GM21423 (cell line): ENCODE data around the gene GARIN5A.

ENCODE experiments used
- ATAC-seq: cut with Tn5 transposase; IDR thresholded peaks from one replicate; pipeline ENCODE4 v1.9.1; 2021; ENCODE audit warnings: mild to moderate bottlenecking, moderate library complexity; ENCODE audit not compliant: unreplicated experiment

The GARIN5A gene

DNA sequence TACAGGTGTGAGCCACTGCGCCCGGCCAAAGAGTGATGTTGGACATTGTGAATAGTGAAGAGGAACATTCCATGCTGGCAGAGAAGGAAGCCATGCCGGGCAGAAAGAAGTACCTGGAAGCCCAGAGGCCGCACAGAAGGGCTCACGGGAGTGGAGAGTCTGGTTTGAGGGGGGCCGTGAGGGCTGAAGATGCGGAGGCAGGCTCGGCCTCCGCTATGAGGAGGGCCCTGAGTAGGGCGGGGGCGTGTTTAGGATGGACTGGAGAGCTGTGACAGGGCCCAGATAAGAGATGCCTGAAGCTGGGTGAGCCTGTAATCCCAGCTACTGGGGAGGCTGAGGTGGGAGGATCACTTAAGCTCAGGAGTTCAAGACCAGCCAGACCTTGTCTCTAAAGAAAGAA, 32.7 kb upstream of the GARIN5A start:
- no peak for ATAC-seq

DNA sequence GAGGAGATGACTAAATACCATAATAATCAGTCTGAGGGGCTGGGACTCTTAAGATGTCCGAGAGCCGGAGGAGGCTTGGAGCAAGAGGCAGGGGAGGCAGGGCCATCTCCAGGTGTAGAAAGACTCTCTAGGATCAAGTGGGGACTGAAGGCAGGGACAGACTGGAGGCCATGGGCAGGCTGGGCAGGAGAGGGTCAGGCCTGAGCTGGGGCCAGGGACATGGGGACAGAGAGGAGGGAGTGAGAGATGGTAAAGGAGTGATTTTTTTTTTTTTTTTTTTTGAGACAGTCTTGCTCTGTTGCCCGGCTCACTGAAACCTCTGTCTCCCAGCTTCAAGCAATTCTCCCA, 32.2 kb upstream of the GARIN5A start:
- no peak for ATAC-seq

DNA sequence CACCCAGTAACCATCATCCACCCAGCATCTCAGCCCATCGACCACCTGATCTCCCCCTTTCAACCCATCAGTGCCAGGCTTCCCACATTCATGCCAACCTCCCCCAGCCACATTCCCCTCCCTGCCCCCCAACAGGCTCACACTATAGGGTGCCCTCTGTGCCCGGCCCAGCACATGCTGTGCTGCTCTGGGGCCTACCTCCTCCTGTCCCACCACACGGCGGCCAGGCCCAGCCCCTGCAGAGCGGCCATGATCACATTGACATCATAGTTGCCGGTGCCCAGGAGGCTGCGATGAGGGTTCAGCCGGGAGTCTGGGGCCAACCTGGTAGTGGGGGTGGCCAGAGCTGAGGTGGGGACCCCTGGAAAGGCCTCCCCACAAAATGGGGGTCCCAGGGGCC, 30.7 kb upstream of the GARIN5A start:
- ATAC-seq = no peak

DNA sequence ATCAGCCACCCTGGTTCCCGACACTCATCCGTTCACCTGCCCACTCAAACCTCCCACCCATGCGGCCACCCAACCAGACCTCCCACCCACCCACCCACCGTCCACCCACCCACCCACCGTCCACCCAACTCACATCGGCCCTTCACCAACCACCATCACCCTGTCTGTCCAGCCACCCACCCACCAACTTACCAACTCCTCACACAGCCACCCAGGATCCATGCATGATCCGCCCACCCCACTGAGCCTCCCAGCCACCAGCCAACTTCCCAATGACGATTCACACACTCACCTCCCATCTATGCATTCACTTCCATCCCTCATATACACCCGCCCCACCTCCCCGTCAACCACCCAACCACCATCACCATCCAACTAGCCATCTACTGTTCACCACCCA, 30.1 kb upstream of the GARIN5A start:
- no peak for ATAC-seq

DNA sequence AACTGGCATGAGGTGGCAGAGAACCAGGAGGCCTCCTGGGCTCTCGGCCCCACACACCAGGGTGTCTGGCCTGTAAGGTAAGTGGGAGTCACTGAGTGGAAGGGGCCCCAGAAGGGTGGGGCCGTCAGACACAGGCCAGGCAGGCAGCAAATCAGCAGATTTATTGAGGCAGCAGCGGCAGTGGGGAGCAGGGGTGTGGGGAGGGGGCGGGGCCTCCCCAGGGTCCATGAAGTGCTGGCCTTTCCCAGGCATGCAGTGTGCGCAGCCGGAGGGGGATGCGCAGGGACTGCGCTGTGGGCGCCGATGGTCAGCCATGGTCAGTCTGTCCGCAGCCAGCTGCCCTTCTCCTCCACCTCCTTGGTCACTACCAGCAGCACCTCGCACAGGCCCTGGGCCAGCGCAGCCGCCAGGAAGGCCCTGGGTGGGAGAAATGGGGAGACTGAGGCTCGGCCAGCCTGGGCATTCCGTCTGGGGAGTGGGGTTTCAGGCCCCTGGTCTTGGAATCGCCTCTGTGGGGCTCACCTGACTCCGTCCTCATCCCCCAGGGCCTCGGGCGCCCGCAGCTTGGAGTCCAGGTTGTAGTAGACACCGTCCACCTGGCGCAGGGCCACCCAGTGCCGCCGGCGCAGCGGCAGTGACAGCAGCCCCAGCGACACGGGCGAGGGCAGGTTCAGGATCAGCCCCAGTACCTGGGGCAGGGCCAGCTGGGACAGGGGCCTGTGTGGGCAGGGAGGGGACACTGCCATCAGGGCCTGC, 29.4 kb upstream of the GARIN5A start:
- no peak for ATAC-seq

DNA sequence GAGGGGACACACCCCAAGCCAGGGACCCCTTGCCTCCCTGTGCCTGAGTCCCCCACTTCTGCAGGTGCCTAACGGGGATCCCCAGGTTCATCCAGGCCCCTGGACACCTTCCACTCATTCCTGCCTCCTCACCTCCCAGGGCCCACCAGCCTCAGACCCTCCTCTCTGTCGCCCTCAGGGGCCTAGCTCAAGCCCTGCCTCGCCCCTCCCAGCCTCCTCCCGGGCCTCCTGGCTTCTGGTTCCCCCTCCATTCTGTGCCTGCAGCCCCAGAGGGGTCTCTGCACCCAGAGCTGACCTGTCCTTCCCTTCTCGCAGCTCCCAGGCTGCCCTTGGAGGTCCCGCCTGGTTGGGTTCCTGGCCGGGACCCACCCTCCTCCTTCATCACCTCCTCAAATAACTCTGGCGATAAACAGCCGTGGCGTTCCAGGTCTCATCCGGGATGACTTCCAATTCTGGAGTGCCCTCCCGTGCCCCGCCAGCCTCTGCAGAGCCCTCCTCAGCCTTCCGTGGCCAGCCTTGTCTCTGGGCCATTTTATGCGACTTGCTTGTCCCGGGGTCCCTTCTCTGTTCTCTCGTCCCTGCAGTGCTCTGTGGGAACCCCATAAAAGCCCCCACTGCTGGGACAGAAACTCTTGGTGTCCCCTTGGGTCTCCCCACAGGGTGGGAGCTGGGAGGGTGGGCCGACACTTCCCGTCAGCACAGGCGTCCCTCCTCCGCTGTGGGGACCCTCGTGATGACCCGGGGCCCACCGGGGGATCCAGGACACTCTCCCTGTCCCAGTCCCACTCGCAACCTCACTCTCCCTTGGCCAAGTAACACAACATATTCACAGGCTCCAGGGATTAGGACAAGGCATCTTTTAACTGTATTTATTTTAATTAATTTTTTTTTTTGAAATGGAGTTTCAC, 25.2 kb upstream of the GARIN5A start:
- ATAC-seq = no peak

DNA sequence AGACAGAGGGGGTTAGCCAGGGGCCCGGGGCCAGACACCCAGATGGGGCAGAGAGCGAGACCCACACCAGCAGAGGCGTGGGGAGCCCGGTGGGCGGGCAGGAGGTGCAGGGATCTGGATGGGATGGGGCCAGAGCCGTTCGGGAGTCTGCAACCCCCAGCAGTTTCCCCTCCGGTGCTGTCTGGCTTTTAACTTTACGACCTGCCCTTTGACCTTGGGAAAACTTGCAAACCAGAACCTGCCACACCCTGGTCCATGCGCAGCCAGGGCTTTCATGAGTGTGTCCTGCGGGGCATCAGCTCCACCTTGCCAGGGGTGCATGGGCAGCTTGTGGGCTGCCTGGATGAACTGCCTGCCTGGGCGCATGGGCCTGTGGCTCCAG, 24.5 kb upstream of the GARIN5A start:
- ATAC-seq = no peak

DNA sequence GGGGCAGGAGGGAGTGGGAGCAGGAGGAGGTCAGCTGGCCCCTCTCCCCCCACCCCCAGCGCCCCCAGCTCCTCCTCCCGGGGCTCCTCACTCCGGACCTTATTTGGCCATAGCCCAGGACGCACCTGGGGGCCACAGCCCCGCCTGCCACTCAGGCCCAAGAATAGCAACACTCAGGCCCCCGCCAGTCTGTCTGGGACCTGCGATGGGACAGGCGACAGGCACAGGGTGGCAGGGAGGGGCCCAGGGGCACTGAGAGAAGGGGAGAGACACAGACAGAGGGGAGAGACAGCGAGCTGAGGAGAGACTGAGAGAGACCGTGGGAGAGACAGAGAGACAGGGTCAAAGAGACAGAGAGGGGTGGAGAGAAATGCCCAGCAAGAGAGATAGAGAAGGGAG, 24.1 kb upstream of the GARIN5A start:
- ATAC-seq = no peak

DNA sequence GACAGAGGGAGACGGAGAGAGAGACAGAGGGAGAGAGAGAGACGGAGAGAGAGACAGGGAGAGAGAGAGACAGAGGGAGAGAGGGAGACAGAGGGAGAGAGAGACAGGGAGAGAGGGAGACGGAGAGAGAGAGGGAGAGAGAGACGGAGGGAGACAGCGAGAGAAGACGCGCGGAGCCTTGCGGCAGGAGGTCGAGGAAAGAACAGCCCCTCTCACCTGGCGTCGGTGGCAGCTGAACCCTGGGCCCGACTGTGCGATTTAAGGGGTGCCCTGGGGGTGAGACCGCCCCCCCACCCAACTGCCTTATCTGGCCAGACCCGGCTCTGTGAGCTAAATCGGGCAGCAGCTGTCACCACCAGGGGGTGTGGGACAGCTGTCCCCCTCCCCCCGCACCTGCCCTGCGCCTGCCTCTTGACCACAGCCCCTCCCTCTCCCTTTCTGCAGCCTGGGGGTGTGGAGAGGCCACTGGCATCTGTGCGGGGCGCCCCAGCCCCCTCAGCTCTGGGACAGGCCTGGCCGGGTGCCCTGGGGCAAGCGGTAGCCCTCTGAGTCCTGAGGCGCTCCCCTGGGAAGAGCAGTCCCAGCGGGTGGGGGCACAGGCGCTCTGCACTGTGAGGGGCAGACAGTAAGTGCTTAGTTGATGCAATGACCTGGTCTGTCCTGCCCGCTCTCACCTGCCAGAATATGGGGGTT, 23.6 kb upstream of the GARIN5A start:
- ATAC-seq = no peak

DNA sequence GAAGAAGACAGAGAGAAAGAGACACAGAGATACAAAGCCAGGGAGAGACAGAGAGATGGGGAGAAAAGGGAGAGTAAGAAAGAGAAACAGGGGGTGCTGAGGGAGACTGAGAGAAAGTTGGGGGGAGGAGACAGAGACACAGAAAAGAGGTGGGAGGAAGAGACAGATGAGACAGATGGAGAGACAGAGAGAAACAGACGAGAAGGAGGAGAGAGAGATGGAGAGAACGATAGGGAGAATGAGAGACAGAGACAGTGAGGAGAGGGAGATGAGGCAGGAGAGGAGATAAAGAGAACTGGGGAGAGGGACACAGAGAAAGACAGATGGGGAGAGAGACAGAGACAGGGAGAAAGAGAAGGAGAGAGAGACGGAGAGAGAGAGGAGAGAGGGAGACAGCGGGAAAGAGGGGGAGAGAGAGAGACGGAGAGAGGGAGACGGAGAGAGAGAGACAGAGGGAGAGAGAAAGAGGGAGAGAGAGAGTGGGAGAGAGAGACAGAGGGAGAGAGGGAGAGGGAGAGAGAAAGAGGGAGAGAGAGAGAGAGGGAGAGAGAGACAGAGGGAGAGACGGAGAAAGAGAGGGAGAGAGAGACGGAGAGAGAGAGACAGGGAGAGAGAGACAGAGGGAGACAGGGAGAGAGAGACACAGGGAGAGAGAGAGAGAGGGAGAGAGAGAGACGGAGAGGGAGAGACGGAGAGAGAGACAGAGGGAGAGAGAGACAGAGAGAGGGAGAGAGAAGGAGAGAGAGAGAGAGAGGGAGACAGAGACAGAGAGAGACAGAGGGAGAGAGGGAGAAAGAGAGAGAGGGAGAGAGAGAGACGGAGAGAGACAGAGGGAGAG, 21.8 kb upstream of the GARIN5A start:
- ATAC-seq = no peak

DNA sequence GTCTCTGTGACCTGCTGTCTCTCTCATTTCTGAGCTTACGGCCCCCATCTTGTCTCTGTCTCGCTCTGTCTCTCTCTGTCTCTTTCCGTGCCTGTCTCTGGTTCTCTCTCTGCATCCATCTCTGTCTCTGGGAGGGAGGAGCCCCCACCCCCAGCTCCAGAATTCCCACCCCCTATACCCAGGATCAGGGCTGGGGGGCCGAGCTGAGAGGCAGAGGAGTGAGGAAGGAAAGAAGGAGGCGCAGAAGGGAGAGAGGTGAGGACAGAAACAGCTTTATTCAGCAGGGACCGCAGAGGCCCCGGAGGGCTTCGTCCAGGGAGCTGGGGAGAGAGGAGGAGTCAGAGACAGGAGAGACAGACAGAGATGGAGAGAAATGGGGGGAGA, 20.4 kb upstream of the GARIN5A start:
- ATAC-seq = no peak

DNA sequence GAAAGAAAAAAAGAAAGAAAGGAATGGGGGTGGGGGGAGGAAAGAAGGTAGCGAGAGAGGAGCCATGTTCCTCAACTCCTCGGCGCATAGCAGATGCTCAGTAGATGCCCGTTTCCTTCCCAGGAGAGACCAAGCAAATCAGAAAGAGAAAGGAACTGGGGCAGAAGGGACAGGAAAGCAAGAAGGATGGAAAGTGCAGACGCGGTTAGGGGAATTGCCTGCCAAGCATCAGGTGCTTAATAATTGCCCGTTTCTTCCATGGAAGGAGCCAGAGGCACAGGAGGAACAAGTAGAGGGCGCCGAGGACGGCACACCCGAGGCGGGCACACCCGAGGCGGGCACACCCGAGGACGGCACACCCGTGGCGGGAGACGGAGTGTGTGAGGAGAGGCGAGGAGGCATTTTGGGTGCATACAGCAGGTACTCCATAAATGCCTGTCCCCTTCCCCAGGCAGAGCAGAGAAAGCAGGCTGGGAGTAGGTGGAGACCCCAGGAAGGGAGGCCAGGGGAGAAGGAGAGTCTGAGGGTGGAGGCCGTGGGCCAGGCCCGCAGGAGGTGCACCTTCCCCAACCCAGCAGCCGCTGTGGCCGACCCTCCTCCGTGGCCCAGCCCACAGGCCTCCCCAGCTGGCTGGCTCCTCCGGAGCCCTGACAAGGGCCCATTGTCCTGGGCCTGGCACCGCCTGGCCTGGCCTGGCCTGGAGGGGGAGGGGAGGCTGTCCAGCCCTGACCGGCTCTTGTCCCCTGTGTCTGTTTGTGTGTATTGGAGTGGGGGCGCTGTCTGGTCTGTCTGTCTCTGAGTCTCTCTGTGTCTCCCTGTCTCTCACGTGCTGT, 19.8 kb upstream of the GARIN5A start:
- ATAC-seq = no peak

DNA sequence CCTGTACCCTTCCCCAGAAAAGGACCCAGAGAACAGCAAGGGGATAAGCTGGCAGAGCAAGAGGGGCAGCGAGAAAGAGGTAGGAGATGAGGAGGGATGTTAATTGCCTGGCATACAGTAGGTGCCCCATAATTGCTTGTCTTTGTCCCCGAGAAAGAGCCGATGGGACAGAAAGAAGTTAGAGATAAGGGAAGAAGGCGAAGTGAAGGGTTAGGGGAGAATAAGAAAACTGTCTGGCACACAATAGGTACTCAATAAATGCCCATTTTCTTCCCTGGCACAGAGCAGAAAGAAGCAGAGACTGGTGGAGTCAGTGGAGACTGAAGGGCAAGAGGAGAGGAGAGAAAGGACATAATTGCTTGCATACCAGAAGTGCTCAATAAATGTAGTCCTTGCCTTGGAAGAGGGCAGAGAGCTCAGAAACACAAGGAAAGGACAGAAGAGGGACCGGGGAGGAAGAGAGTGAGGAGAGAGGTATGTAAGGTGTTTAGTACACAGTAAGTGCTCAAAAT, 18.4 kb upstream of the GARIN5A start:
- ATAC-seq = no peak

DNA sequence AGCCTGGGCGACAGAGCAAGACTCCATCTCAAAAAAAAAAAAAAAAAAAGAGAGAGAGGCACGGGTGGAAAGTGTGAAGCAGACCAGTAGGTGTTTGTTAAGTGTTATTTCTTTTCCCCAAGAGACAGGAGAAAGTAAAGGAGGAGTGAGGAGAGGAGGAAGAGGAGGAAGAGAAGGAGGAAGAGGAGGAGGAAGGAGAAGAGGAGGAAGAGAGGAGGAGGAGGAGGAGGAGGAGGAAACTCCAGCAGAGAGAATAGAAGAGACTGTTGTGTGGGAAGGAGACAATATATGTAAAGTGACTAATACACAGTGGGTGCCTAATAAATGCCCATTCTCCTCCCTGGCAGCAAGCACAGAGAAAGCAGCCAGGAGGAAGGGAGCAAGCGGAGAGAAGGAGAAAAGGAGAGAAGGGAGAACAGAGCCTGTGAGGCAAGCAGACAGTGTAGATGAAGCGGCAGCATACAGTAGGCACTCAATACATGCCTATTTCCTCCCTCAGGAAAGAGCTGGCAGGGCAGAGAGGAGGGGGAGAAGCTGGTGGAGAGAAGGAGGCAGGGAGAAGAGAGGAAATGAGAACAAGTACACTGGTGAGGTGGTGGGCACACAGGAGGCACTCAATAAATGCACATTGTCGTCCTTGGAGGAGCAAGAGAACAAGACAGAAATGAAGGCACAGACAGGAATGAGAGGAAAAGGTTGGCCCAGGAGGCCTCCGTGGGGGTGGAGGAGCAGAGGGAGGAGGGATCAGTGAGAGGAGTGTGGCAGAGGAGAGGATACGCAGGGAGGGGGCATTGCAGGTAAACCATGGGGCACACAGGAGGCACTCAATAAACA, 17.8 kb upstream of the GARIN5A start:
- ATAC-seq = no peak

DNA sequence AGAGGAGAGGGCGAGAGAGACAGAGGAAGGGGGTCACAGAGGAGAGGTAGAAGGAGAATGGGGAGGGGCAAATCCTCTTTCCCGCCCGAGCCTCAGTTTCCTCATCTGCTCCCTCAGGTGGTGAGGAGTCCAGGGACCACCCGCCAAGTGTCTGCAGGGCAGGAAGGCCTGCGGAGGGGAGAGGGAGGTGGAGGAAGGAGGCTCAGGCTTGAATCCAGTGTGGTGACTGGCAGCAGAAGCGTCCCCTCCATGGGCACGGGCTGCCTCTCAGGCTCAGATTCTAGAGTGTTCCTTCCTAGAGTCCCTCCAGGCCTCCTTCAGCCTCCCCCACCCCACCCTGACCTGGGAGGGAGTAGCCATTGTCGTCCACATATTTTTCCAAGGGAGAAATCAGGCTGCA, 16.5 kb upstream of the GARIN5A start:
- no peak for ATAC-seq

DNA sequence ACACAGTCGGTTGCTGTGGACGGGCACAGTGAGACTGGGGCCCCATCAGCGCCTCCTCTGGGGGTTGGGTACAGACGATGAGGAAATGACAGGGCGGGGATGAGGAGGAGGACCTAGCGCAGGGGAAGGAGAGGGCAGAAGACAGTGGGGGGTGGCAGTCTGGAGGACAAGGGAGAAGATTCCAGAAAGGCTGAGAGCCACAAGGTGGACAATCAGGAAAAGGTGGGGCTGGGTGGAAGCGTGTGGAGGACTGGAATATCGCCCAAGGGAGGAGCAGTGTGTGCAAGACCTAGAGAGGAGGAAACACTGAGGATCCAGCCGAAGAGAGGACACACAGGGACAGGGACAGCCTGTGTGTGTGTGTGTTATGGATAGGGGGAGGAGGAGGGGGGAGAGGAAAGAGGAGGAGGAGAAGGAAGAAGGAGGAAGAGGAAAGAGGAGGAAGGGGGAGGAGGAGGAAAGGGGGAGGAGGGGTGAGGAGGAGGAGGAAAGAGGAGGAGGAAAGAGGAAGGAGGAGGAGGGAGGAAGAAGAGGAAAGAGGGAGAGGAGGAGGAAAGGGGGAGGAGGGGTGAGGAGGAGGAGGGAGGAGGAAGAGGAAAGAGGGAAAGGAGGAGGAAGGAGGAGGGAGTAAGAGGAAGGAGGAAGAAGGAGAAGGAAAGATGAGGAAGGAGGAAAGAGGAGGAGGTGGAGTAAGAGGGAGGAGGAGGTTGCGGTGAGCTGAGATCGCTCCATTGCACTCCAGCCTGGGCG, 15.8 kb upstream of the GARIN5A start:
- ATAC-seq = no peak

DNA sequence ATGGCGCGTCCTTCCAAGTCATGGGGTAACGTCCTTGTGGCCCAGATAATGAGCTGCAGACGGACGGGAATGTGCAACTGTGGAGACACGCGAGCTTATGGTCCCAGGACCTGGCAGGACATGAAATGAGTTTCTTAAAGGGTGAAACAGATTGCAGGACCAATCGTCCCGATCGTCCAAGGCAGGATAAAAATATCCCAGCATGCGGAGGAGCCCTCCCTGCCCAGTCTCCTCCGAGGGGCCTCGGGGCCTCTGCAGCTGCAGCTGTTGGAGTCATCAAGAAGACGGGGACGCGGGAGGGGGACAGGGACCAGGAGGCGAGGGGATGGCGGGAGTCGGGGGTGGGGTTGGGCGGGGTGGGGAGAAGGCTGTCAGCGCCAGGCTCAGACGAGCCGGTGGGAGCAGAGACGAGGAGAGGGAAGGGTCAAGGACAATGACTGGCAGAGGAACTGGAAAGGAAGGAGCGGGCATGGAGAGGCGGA, 14.4 kb upstream of the GARIN5A start:
- ATAC-seq = no peak

DNA sequence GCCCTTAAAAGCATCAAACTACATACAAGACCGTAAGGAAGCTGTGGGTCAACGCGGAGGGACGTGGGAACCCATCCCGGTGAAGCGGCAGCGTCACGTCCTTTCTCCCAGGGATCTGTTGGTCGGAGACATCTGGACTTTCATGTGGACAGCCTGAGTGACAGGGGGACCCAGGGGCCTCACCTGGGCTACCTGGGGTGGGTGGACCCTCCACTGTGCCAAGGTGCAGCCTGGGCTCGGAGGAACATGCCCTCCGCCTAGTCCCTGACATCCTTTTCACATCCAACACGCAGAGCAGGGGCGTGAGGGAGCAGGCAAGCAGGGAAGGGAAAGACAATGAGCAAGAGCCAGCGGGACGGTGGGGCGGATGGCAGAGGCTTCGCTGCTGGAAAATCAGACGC, 13.8 kb upstream of the GARIN5A start:
- ATAC-seq = no peak
